ENCODE results near the gene TMEM87A.

TMEM87A gene

GRCh38 chr15:42202653-42203052 is 70.6 kb downstream of the TMEM87A start:
- no peak for DNase-seq (ENCODE audit: low spot score)

GRCh38 chr15:42201801-42202200 is 71.4 kb downstream of the TMEM87A start:
- no peak for DNase-seq (ENCODE audit: low spot score)

DNA sequence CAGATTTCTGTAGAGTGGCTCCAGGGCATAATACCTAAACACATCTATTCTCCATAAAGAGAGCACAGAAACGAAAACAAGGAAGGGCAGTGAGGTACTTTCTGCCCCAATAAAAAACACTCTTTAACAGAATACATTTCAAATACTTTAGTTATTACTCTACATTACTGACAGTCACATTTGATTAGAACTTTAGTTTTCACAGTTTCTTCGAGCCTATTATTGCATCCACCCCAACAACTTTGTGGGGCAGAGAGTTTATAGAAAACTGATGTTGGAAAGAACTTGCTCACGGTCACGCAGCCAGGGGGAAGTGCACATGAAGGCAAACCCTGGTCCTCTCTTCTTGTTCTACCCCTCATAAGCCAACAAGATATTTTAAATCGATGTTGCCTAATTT is 74.1 kb downstream of the TMEM87A start:
- no peak for DNase-seq (ENCODE audit: low spot score)

DNA sequence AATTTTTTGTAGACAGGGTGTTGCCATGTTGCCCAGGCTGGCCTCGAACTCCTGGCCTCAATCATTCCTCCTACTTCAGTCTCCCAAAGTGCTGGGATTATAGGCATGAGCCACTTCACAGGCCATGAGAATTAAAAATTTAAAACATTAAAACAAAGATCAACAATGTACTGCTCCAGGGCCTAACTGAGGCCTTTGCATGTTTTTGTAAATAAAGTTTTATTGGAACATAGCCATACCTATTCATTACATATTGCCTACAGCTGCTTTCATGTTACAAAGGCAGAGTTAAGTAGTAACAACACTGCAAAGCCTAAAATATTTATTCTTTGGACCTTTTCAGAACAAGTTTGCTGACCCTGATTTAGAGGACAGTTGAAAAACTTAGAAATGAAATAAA is 74.7 kb downstream of the TMEM87A start:
- no peak for DNase-seq (ENCODE audit: low spot score)

DNA sequence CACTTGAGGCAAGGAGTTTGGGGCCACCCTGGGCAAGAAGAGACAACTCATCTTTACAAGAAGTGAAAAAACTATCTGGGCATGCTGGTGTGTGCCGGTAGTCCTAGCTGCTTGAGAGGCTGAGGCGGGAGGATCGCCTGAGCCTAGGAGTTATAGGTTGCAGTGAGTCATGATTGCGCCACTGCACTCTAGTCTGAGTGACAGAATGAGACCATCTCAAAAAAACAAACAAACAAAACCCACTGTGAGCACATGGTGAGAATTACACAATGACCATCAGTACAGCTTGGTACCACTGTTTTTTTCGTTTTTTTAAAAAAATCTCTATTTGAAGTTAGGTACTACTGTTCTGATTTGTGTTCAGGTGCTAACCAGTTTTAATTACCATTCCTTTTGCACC is 78.7 kb downstream of the TMEM87A start:
- no peak for DNase-seq (ENCODE audit: low spot score)

GRCh38 chr15:42193383-42193782 is 79.8 kb downstream of the TMEM87A start:
- no peak for DNase-seq (ENCODE audit: low spot score)

DNA sequence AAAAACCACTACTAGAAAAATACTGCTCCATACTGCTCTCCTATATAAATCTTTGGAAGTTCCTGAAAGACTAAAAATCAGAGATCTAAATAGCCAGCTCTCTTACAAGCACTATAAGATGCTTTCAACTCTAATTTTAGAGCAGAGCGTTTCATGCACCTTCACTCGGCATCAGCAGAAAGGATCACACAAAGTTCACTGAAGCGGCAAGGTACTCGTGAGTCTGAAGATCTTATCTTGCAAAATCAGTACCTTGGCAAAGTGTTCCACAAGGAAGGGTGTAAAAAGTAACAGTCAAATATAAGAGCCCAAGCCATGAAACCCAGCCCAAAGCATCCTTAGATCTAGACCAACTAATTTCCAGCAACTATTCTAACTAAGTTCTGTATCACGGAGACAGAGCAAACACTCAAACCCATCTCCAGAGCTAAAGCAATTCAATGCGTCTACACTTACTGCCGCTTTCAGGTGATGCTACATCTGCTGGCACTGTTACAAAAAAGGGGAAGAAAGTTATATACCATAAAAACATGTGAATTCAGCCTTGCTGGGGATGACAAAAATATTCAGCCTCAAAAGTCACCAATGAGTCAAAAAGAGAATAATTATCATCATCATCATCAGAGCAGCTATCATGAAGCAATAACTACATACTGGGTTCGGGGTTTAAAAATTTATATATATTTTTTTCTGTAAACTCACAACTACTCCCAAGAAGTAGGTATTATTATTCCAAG is 81.5 kb downstream of the TMEM87A start:
- DNase-seq (ENCODE audit: low spot score) = no peak

- no peak for DNase-seq (ENCODE audit: low spot score)
Measured at GRCh38 chr15:42190370-42190769, 82.9 kb downstream of the TMEM87A start.

DNA sequence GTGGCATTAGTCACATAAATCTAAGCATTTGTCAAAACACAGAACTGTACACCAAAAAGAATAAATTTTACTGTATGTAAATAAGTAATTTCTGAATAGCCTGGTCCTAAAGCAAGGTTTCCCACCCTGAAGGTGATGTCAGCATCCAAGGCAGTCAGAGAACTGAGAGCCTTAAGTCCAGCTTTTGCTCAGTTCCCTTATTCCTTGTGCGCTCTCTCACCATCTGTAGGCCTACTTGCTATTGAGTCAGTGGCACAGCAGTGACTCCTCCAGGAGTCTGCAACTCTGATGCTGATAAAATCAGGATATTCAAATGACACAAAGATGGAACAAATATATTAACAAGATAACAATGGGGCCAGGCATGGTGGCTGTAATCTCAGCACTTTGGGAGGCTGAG is 87.4 kb downstream of the TMEM87A start:
- no peak for DNase-seq (ENCODE audit: low spot score)

GRCh38 chr15:42184736-42185135 is 88.5 kb downstream of the TMEM87A start:
- no peak for DNase-seq (ENCODE audit: low spot score)

- no peak for DNase-seq (ENCODE audit: low spot score)
Measured at GRCh38 chr15:42184296-42184695, 88.9 kb downstream of the TMEM87A start.

DNA sequence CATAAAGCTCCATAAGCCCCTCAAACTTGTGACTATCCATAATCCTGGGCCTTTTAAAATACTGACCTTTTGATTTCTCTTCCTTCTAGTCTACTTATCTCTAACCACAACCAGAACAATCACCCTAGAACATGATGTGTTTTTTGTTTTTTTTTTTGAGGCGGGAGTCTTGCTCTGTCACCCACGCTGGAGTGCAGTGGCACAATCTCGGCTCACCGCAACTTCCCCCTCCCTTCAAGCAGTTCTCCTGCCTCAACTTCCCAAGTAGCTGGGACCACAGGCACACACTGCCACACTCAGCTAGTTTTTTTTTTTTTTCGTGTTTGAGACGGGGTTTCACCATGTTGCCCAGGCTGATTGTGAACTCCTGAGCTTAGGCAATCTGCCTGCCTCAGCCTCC is 90.3 kb downstream of the TMEM87A start:
- no peak for DNase-seq (ENCODE audit: low spot score)

GRCh38 chr15:42182328-42182886 is 90.8 kb downstream of the TMEM87A start:
- DNase-seq (ENCODE audit: low spot score) = no peak

- no peak for DNase-seq (ENCODE audit: low spot score)
Measured at GRCh38 chr15:42178056-42178455, 95.2 kb downstream of the TMEM87A start.

GRCh38 chr15:42175671-42176070 is 97.6 kb downstream of the TMEM87A start:
- no peak for DNase-seq (ENCODE audit: low spot score)

DNA sequence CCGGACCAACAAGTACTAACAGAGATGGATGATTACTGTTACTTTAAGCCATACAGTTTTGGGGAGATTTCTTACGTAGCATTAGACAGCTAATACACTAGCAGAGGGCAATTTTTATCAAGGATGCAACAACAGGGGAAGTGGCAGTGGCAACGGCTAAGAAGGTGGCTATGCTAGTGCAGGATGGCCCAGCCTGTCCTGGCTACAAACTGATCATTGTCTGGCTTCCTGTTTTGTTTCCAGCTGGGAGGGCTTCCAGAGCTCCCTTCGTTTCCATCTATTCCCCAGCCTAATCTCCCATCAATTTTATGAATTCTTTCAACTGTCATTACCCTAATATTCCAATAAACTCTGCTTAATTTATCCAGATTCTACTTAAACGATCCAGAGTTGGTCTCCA is 100.8 kb downstream of the TMEM87A start:
- no peak for DNase-seq (ENCODE audit: low spot score)

- DNase-seq (ENCODE audit: low spot score) = no peak
Measured at GRCh38 chr15:42171795-42172194, 101.4 kb downstream of the TMEM87A start.

DNA sequence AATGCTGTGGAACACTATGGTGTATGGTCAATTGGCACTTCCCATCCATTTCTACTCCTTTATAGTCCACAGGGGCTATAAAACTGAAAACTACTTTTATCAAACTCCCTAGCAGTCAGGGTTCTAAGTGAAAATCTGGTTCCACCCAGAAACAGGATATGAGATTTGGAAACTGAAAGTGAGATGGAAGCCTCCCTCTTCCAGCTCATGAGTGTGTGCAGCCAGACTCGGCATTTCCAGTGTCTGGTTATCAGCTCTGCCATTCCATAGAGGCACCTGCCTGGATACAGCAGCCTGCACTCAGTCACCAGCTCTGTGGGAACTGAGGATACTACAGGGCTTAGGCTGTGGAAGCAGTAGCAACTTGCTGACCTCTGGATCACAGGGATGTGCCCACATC is 102.1 kb downstream of the TMEM87A start:
- DNase-seq (ENCODE audit: low spot score) = no peak

DNA sequence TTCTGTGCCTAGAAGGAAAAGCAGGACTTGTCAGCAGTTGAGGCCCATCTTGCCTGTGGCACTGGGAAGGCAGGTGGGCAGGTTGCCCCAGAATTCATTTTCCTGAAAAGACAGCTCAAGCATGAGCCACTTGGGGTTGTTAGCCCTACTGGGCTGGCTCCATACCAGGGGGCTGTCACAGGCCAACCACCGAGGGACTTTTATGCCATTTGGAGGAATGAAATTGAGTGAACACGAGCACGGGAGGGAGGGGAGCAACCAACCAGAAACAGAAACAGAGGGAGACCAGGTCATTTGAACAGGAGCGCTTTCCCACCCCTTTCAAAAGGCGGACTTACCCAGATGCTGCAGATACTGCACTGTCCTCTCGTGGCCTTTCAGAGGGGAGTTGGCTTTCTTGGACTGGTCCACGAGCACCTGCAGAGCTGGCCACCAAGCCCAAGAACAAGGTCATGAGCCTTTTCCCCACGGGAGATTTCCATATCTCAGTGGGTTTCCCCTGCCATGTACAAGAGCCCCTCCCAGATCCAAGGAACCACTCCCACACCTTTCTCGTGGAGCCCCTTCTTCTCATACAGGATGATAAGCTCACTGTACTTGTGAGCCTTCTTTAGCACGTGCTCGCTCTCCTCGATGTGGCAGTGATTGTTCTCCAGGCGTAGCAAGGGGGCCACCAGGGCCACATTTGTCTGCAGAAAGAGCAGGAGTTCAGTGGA is 106.8 kb downstream of the TMEM87A start:
- no peak for DNase-seq (ENCODE audit: low spot score)

DNA sequence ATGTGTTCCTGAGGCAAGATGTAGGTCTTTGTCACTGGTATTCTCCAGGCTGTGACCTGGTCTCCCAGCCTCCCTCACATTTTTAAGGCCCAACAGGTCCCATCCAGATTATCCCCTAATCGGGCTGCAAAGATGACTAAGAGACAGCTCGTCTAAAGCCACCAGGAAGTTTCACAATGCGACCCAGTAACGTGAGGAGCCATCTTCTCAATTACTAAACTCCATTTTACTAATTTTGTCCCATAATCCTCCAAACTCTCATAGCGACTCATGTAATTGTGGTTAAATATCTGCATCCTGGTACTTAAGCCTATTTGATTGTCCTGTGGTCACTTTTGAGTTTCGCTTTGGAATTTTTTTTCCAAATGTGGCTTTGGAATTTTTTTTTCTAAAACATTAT is 108.1 kb downstream of the TMEM87A start:
- no peak for DNase-seq (ENCODE audit: low spot score)

- no peak for DNase-seq (ENCODE audit: low spot score)
Measured at GRCh38 chr15:42163947-42164550, 109.2 kb downstream of the TMEM87A start.

DNA sequence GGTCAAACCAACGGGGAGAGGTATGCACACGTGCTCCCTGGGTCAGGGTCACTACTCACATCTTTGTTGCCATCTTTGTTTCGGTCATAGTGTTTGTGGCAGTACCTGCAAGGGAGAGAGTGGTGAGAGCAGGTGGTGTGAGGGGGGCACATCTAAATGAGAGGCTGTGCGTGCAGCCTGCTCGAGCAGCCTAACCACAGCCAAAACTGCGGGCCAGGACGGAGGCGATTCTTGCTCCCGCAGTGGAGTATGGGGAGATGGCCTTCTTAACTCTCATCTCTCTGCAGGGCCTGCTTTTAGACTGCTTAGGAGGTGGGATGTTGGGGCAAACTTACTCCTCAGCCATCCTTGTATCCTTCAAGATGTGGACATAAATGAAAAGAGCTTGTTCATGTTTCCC is 109.9 kb downstream of the TMEM87A start:
- DNase-seq (ENCODE audit: low spot score) = no peak
